ENCODE results near the gene TIE1. TPM values are rescaled to one million over a fixed set of nuclear protein-coding genes. Genes with fewer than 3 reads are reported as not detected.

TIE1 gene
- total RNA-seq, 2 experiments from 2014 or later: 0.15 to 0.66 TPM

GRCh38 chr1:43282220-43283195, 18.3 kb upstream of the TIE1 start:
- Histone ChIP-seq H3K4me1 (ENCODE audit: insufficient read depth, low read length, poor library complexity, severe bottlenecking) (no peaks in the 10 kb centered on the region), H3K79me2 (ENCODE audit: insufficient read depth, low read depth, low read length) (no peaks in the 10 kb centered on the region), H3K4me3 (ENCODE audit: low read depth, low read length, poor library complexity, severe bottlenecking) (no peak overlapping the region), H3K9me3 (ENCODE audit: low read length) (no peaks in the 10 kb centered on the region), H3K36me3 (ENCODE audit: insufficient read depth, low read length) (no peaks in the 10 kb centered on the region), H3K4me2 (ENCODE audit: low read length) (no peak overlapping the region), H3K27ac (ENCODE audit: low read depth, low read length, poor library complexity, severe bottlenecking) (no peak overlapping the region), H3K9me2 (ENCODE audit: insufficient read depth, low read length) (no peaks in the 10 kb centered on the region), H4K20me1 (ENCODE audit: insufficient read depth, low read length) (no peaks in the 10 kb centered on the region), H2AFZ (ENCODE audit: low read length) (no peak overlapping the region)
- ChIA-PET POLR2A (interaction anchor here (1.1 kb wide), 1 partner anchor 43 kb away, joined by 3 read pairs; no protein-coding TSS in a partner anchor), CTCF (ENCODE audit: unreplicated experiment) (no interaction called here)
- no peak for DNase-seq (ENCODE audit: low spot score)
- TF ChIP-seq EZH2phosphoT487 (IDR thresholded peaks at IDR 0.05; ENCODE audit: borderline replicate concordance, low read depth, low read length) (no peak), CTCF (conservative IDR thresholded peaks at IDR 0.05; ENCODE audit: low read length) (no peak)
- BruUV-seq (replicated peaks): no TSS peak
- intact Hi-C loops (cut with micrococcal nuclease; ENCODE audit: unreplicated experiment): no loop called here

- Histone ChIP-seq H4K20me1 (ENCODE audit: insufficient read depth, low read length) (no peaks in the 10 kb centered on the region), H3K4me3 (ENCODE audit: low read depth, low read length, poor library complexity, severe bottlenecking) (no peak overlapping the region), H3K79me2 (ENCODE audit: insufficient read depth, low read depth, low read length) (no peaks in the 10 kb centered on the region), H3K9me3 (ENCODE audit: low read length) (no peaks in the 10 kb centered on the region), H3K9me2 (ENCODE audit: insufficient read depth, low read length) (no peaks in the 10 kb centered on the region), H3K4me2 (ENCODE audit: low read length) (no peak overlapping the region), H3K27ac (ENCODE audit: low read depth, low read length, poor library complexity, severe bottlenecking) (no peak overlapping the region), H2AFZ (ENCODE audit: low read length) (no peak overlapping the region), H3K36me3 (ENCODE audit: insufficient read depth, low read length) (no peaks in the 10 kb centered on the region), H3K4me1 (ENCODE audit: insufficient read depth, low read length, poor library complexity, severe bottlenecking) (no peaks in the 10 kb centered on the region)
- intact Hi-C loops (cut with micrococcal nuclease; ENCODE audit: unreplicated experiment): no loop called here
- POLR2A ChIA-PET: no interaction called here
- no peak for DNase-seq (ENCODE audit: low spot score)
- no TSS peak for BruUV-seq (replicated peaks)
- no peak for TF ChIP-seq CTCF (conservative IDR thresholded peaks at IDR 0.05; ENCODE audit: low read length)
- TF ChIP-seq EZH2phosphoT487 (IDR thresholded peaks at IDR 0.05; ENCODE audit: borderline replicate concordance, low read depth, low read length): no peak
- CTCF ChIA-PET (ENCODE audit: unreplicated experiment): no interaction called here
These were observed 16.7 kb upstream of the TIE1 start for GRCh38 chr1:43284065-43284464.

GRCh38 chr1:43284546-43285110, 16.2 kb upstream of the TIE1 start:
- ChIA-PET CTCF (ENCODE audit: unreplicated experiment) (no interaction called here), POLR2A (no interaction called here)
- H3K4me2 ChIP-seq (ENCODE audit: low read length): no peak overlapping the region
- H3K4me3 ChIP-seq (ENCODE audit: low read depth, low read length, poor library complexity, severe bottlenecking): no peak overlapping the region
- no peak overlapping the region for H3K27ac ChIP-seq (ENCODE audit: low read depth, low read length, poor library complexity, severe bottlenecking)
- no peaks in the 10 kb centered on the region for H3K79me2 ChIP-seq (ENCODE audit: insufficient read depth, low read depth, low read length)
- BruUV-seq (replicated peaks): no TSS peak
- no peaks in the 10 kb centered on the region for H3K9me3 ChIP-seq (ENCODE audit: low read length)
- no peak for DNase-seq (ENCODE audit: low spot score)
- no peak for TF ChIP-seq CTCF (conservative IDR thresholded peaks at IDR 0.05; ENCODE audit: low read length)
- no peak for TF ChIP-seq EZH2phosphoT487 (IDR thresholded peaks at IDR 0.05; ENCODE audit: borderline replicate concordance, low read depth, low read length)
- intact Hi-C loops (cut with micrococcal nuclease; ENCODE audit: unreplicated experiment): no loop called here
- no peaks in the 10 kb centered on the region for H4K20me1 ChIP-seq (ENCODE audit: insufficient read depth, low read length)
- H3K36me3 ChIP-seq (ENCODE audit: insufficient read depth, low read length): no peaks in the 10 kb centered on the region
- no peak overlapping the region for H2AFZ ChIP-seq (ENCODE audit: low read length)
- H3K9me2 ChIP-seq (ENCODE audit: insufficient read depth, low read length): no peaks in the 10 kb centered on the region
- H3K4me1 ChIP-seq (ENCODE audit: insufficient read depth, low read length, poor library complexity, severe bottlenecking): no peaks in the 10 kb centered on the region
